Dermis blood vessel endothelial cell (primary cell): ENCODE results near the gene CDH15. TPM values are rescaled to one million over a fixed set of nuclear protein-coding genes. Genes with fewer than 3 reads are reported as not detected.
"Not testable (repeated sequence)": the region's sequence is repeated elsewhere in the genome, so short reads cannot be mapped to it uniquely, and the experiment has no call there.

Source experiments
- DNase-seq: peaks from one replicate; pipeline ENCODE4 v3.0.0; 2010
- total RNA-seq: library from RNA; depleted of rRNA; stranded (reverse); fragments of >200 nt; gene quantifications from 2 replicates; pipeline ENCODE4 v1.2.3, GENCODE V29; 2014

Gene CDH15
- total RNA-seq, 1 donor from 2014 or later: not detected

DNA sequence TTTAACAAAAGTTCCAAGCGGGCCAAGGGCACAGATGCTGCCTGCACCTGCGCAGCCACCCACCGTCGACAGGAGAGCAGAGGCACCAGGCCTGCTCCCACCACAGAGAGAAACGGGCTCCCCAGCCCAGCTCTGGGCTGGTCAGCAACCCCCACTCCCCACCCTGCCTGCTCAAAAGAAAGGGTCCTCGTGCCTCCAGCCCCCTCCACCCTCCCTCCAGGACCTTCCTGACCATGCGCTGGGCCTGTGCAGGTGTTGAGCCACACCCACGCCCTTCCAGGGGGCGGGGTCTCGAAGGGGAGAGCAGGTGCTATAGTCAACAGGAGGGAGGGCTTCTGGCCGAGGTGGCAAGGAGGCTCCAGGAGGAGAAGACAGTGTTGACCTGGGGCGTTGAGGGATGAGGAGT lies 71.2 kb downstream of the CDH15 start:
- no peak for DNase-seq

DNA sequence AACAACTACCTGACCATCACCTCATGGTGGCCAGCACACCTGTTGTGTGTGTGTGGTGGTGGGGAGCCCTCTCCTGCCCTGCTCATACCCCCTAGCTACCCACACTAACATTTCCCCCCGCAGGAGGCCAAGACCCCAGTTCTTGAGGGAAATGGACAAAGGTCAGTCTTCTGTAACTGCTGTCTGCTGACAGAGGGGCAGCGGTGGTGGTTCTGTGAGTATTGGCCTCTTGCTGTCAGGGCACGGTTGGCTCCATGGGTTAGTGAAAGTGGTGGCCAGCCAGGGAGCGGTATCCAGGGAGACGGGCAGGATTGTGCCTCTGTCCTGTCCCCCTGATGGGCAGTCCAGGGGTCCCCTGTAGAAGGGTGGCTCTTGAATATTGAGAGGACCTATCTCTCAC lies 72.1 kb downstream of the CDH15 start:
- no peak for DNase-seq

DNA sequence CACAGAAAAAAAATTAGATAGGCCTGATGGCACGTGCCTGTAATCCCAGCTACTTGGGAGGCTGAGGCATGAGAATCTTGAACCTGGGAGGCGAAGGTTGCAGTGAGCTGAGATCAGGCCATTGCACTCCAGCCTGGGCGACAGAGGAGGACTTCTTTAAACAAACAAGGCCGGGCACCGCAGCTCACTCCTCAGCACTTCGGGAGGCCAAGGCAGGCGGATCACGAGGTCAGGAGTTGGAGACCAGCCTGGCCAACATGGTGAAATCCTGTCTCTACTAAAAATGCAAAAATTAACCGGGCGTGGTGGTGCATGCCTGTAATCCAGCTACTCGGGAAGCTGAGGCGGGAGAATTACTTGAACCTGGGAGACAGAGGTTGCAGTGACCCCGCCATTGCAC lies 72.7 kb downstream of the CDH15 start:
- not testable (repeated sequence) for DNase-seq

DNA sequence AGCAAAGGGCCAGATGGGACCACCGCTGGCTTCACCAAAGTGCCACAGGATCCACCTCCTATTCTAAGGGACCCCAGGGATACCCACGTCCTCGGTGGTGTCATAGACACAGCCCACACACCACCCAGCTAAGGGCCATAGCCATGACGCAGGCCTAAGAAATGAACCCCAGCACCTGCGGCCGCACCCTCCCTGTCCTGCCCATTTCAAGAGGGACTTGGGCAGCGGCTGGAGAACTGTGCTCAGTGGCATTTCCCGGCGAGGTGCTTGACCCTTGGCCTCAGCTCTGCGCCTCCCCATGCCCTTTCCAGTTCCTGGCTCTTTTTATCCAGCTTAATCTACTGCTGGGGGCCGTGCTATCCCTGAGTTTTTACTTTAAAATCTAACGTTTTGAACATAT lies 73.2 kb downstream of the CDH15 start:
- DNase-seq: no peak

Other genes with a start within 250 kb of the CDH15 start
- 0.14 TPM in 1 of 2 replicates, not detected in the other for gene CBFA2T3, start 194.5 kb upstream of the CDH15 start, total RNA-seq
- 27.2 and 33.6 TPM in 2 replicates for gene ACSF3, start 77.9 kb upstream of the CDH15 start, total RNA-seq
- 0.23 TPM in 1 of 2 replicates, not detected in the other for gene SLC22A31, start 28.8 kb downstream of the CDH15 start, total RNA-seq
- gene ZNF778, start 46.0 kb downstream of the CDH15 start, total RNA-seq: 21.5 and 59.9 TPM in 2 replicates